GM12874 (cell line): ENCODE data around the gene ZBTB49.

Experiments
- TF ChIP-seq, protein P1 (sequence below): IDR thresholded peaks from 2 replicates; pipeline ENCODE4 v1.5.1; 2011; ENCODE audit warnings: low read depth, mild to moderate bottlenecking, control low read depth, low read length, moderate library complexity; ENCODE audit not compliant: insufficient read depth

ZBTB49 gene

DNA sequence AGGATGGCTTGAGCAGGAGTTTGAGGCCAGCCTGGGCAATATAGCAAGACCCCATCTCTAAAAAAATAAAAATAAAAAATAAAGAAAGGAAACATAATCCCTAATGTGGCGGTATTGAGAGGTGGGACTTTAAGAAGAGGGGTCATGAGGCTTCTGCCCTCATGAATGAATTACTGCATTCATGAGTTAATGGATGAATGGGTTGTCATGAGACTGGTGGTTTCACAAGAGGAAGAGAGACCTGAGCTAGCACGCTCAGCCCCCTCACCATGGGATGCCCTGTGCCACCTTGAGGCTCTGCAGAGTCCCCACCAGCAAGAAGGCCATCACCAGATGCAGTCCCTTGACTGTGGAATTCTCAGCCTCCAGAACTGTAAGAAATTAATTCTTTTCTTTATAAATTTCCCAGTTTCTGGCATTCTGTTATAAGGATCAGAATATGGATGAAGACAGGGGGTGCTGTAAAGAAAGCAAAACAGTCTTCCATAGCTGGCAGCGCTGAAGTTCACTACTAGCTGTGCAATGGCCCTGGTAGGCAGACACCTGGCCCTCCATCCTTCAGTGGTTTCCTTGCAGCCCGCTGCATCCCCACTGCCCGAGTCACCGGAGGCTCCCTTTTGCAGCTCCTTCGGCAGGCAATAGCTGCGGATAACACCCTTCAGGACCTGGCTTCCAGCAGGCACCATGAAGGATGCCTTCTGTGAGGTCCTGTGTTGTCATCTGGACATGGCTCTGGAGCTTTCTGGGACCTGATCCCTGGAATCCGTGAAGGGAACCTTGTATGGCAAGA lies 52.0 kb downstream of the ZBTB49 start:
- TF ChIP-seq, protein P1, sequence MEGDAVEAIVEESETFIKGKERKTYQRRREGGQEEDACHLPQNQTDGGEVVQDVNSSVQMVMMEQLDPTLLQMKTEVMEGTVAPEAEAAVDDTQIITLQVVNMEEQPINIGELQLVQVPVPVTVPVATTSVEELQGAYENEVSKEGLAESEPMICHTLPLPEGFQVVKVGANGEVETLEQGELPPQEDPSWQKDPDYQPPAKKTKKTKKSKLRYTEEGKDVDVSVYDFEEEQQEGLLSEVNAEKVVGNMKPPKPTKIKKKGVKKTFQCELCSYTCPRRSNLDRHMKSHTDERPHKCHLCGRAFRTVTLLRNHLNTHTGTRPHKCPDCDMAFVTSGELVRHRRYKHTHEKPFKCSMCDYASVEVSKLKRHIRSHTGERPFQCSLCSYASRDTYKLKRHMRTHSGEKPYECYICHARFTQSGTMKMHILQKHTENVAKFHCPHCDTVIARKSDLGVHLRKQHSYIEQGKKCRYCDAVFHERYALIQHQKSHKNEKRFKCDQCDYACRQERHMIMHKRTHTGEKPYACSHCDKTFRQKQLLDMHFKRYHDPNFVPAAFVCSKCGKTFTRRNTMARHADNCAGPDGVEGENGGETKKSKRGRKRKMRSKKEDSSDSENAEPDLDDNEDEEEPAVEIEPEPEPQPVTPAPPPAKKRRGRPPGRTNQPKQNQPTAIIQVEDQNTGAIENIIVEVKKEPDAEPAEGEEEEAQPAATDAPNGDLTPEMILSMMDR = no peak

DNA sequence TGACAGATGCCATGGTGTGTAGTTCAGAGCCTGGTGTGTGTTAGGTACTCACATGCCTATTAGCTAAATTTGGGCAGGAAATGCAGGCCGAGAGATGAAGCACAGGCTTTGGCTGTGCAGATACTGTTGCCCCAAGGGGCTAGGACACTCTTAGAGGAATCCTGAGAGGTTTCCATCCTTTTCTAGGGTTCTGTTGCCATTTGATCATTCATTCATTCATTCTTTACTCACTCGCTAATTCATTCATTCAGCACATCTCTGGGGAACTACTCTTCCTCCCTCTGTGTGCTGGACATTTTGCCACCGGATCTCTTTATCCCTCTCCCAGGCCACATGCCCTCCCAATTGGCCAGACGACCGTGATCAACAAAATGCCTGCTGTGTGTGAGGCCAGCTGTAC lies 53.0 kb downstream of the ZBTB49 start:
- TF ChIP-seq, protein P1 = no peak

DNA sequence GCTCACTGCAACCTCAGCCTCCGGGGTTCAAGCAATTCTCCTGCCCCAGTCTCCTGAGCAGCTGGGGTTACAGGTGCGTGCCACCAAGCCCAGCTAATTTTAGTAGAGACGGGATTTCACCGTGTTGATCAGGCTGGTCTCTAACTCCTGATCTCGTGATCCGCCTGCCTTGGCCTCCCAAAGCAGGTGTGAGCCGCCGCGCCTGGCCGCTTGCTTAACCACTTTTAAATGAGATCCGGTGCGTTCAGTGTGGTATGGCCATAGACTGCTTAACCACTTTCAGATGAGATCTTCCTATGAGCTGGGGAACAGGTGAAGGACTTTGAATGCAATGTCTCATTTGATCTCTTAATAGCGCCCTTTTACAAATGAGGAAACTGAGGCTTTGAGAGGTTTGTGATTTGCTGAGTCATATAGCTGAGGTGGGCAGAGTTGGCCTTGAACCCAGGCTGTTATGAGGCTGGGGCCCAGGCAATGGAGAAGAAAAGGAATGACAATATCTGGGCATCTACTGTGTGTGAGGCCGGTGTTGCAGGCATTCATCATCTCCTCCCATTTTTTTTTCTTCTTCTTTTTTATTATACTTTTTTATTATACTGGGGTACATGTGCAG lies 55.0 kb downstream of the ZBTB49 start:
- TF ChIP-seq, protein P1 = no peak

DNA sequence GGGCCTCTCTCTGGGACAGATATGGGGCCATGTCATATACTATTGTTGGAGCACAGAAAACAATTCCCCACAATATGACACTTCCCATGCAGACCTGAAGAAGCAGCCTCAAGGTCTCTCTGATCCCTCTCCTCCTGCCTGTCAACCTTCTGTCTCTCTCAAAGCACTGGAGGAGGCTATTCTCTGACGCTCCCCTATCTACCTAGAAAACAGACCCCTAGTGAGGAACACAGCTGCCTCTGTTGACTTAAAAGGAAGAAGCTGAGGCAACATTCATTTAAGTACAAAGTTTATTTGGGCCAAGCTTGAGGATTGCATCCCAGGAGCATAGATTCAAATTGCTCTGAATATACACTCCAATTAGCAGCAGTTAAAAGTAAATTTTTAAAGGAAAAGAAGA lies 57.5 kb downstream of the ZBTB49 start:
- TF ChIP-seq, protein P1 = no peak

DNA sequence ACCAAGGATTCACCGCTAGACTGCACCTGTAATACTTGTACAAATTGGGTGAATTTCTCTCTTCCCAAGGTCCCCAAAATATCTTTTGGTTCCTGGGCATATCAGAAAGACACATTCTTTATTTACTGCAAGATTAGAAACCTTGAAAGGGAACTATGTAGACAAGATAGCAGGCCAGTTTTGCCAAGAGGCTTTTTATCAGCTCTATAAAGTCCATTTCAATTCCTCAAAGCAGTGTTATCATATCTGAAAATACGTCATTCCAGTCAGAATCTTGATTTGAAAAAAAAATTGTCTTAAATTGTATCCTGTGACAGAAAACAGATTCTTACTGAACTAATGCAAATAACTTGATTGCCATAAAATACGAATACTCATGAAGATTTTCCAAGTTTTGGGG lies 59.8 kb downstream of the ZBTB49 start:
- TF ChIP-seq, protein P1 = no peak

DNA sequence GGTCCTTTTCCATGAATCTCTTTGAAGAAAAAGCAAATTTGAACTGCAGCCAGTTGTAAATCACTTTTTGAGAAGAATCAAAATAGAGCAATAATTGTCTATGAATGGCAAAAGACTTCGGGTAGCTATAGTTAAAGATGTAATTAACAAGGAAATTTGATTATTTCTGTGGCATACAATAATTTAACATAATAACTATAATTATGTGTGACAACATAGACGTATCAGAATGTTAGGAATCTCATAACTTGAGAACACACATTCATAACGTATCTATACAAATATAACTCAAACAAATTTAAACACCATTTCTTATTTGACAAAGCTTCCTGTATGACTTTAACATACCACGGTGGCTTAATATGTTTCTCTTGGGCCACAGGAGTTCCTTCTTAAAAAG lies 60.9 kb downstream of the ZBTB49 start:
- TF ChIP-seq, protein P1 = no peak

DNA sequence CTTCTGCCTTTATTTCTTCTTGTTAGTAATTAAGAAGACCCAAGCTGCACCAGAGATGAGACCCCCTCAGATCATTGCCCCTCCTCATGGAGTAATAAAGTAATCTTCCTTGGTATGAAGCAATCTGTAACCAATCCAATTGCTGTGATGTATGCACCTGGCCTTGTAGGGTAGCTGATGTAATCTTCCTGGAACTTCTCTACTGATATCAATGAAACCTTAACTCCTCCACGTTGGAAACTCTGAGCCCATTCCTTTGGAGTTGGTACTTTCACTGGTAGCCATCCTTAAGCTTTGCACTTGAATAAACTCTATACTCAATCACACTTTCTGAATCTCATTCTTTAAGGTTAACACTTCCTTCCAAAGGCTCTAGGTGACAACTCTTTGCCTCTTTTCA lies 65.3 kb downstream of the ZBTB49 start:
- TF ChIP-seq, protein P1 = no peak
